CD4-positive, alpha-beta T cell (primary cell): ENCODE data around the gene CMPK2. TPM values are rescaled to one million over a fixed set of nuclear protein-coding genes. Genes with fewer than 3 reads are reported as not detected.

ENCODE experiments used
- ATAC-seq: fragments of 200-7000 bp; cut with Tn5 transposase; one replicate; pipeline ENCODE4 v1.10.0; 2022; ENCODE audit warnings: mild to moderate bottlenecking; ENCODE audit not compliant: poor library complexity
- CTCF ChIA-PET: fragments of 350-600 bp; sonication (Branson Sonifier 250); formaldehyde crosslinking; loops from one replicate; lab custom pipeline; 2021; ENCODE audit warnings: antibody characterized with exemption, inconsistent platforms; lab: Charles Lee
- POLR2A ChIA-PET: fragments of 350-600 bp; sonication (Branson Sonifier 250); formaldehyde crosslinking; loops from one replicate; lab custom pipeline; 2021; ENCODE audit warnings: antibody characterized with exemption, inconsistent platforms; lab: Charles Lee
- DNase-seq, 14 experiments: peaks; one replicate each; pipeline ENCODE4 v3.0.0-alpha.2; 2013 to 2020; ENCODE audit warnings: mixed read lengths in 2 of 14
- H3K27ac ChIP-seq, 2 donors: one replicate each; pipeline versions ENCODE4 v1.5.1 to v1.7.0; 2013; ENCODE audit warnings: low read length in 2 of 2, low read depth in 1 of 2, mild to moderate bottlenecking in 1 of 2
- H3K27me3 ChIP-seq, 2 experiments: 1 replicate in 1 of 2; 2 replicates in 1 of 2; pipeline versions ENCODE4 v1.6.1 to v1.7.0; 2013; ENCODE audit warnings: low read length in 2 of 2, control low read depth in 1 of 2, mild to moderate bottlenecking in 1 of 2, moderate library complexity in 1 of 2; ENCODE audit not compliant: insufficient read depth in 2 of 2, control insufficient read depth in 1 of 2
- H3K36me3 ChIP-seq: one replicate; pipeline ENCODE4 v1.6.1; 2013; ENCODE audit warnings: low read length, control low read depth; ENCODE audit not compliant: insufficient read depth
- H3K4me1 ChIP-seq: one replicate; pipeline ENCODE4 v1.6.1; 2013; ENCODE audit warnings: low read length, control low read depth; ENCODE audit not compliant: insufficient read depth
- H3K4me3 ChIP-seq: one replicate; pipeline ENCODE4 v1.5.1; 2013; ENCODE audit warnings: mild to moderate bottlenecking, low read length, moderate library complexity
- H3K9me3 ChIP-seq, 2 experiments: 1 replicate in 1 of 2; 2 replicates in 1 of 2; pipeline versions ENCODE4 v1.6.1 to v1.7.0; 2013; ENCODE audit warnings: low read length in 2 of 2, mild to moderate bottlenecking in 2 of 2, control low read depth in 1 of 2, moderate library complexity in 1 of 2; ENCODE audit not compliant: control insufficient read depth in 1 of 2, insufficient read depth in 1 of 2
- H3K27ac Mint-ChIP-seq: one replicate; pipeline ENCODE4 v1.8.0; 2020; ENCODE audit warnings: mixed read lengths
- H3K27me3 Mint-ChIP-seq: one replicate; pipeline ENCODE4 v1.8.0; 2021; ENCODE audit warnings: mixed read lengths
- H3K36me3 Mint-ChIP-seq: one replicate; pipeline ENCODE4 v1.8.0; 2021; ENCODE audit warnings: low read depth, mixed read lengths
- H3K4me1 Mint-ChIP-seq: one replicate; pipeline ENCODE4 v1.8.0; 2021; ENCODE audit warnings: low read depth, mixed read lengths
- H3K4me3 Mint-ChIP-seq: one replicate; pipeline ENCODE4 v1.8.0; 2020; ENCODE audit warnings: mild to moderate bottlenecking, mixed read lengths
- H3K9me3 Mint-ChIP-seq: one replicate; pipeline ENCODE4 v1.8.0; 2020; ENCODE audit warnings: mixed read lengths
- CTCF ChIP-seq: fragments of 200-600 bp; IDR thresholded peaks from one replicate; pipeline ENCODE4 v1.8.0; 2022; ENCODE audit warnings: antibody characterized with exemption, mild to moderate bottlenecking
- intact Hi-C, 2 experiments: fragments of 100-400 bp; cut with DNase I in 1 of 2; cut with micrococcal nuclease in 1 of 2; formaldehyde crosslinking; loops; one replicate each; pipeline versions ENCODE4 v1.15.1 to v1.9.0; 2023 to 2025; cut with DNase I, micrococcal nuclease
- total RNA-seq, 174 experiments: library from RNA in 2 of 174; stranded (reverse) in 2 of 174; gene quantifications; one replicate each; pipeline ENCODE4 v1.2.3 and lab custom pipeline; 2021 to 2026

CMPK2 gene
- total RNA-seq, 2 experiments from 2014 or later: 6.5 to 7.6 TPM

GRCh38 chr2:6852195-6852594 is 13.5 kb downstream of the CMPK2 start:
- no peak overlapping the region for H3K4me3 Mint-ChIP-seq
- Histone ChIP-seq H3K4me1 (no peaks in the 10 kb centered on the region), H3K36me3 (peaks cover 32% of the 10 kb centered on the region), H3K9me3 (peaks cover 12 to 21% of the 10 kb centered on the region in 2 experiments), H3K27me3 (no peaks in the 10 kb centered on the region), H3K4me3 (no peak overlapping the region), H3K27ac (no peak overlapping the region)
- H3K27ac Mint-ChIP-seq: no peak overlapping the region
- TF ChIP-seq CTCF: no peak
- no peaks in the 10 kb centered on the region for H3K27me3 Mint-ChIP-seq
- ChIA-PET POLR2A (no interaction called here), CTCF (no interaction called here)
- intact Hi-C loops: no loop called here
- peaks cover 95% of the 10 kb centered on the region for H3K36me3 Mint-ChIP-seq
- ATAC-seq: no peak
- H3K4me1 Mint-ChIP-seq: peaks cover 13% of the 10 kb centered on the region
- H3K9me3 Mint-ChIP-seq: peaks cover 9% of the 10 kb centered on the region
- DNase-seq: no peak

- H3K9me3 ChIP-seq: peaks cover 30 to 72% of the 10 kb centered on the region in 2 experiments
- ATAC-seq (no peak), DNase-seq (no peak)
- H3K27me3 Mint-ChIP-seq: no peaks in the 10 kb centered on the region
- peaks cover 2% of the 10 kb centered on the region for H3K4me1 Mint-ChIP-seq
- no peak overlapping the region for H3K4me3 ChIP-seq
- no peaks in the 10 kb centered on the region for H3K27me3 ChIP-seq
- H3K27ac ChIP-seq: no peak overlapping the region
- H3K36me3 ChIP-seq: peaks cover 34% of the 10 kb centered on the region
- POLR2A ChIA-PET: interaction anchor here (1.2 kb wide), 1 partner anchor 18 kb away, joined by 4 read pairs; the partner anchor contains the start of gene CMPK2
- CTCF ChIA-PET: interaction anchor here (1.1 kb wide), 1 partner anchor 75 kb away, joined by 3 read pairs; no protein-coding TSS in a partner anchor
- peaks cover 97% of the 10 kb centered on the region for H3K36me3 Mint-ChIP-seq
- peaks cover 22% of the 10 kb centered on the region for H3K9me3 Mint-ChIP-seq
- no peak overlapping the region for H3K27ac Mint-ChIP-seq
- H3K4me1 ChIP-seq: no peaks in the 10 kb centered on the region
- intact Hi-C loops: no loop called here
- TF ChIP-seq CTCF: no peak
- H3K4me3 Mint-ChIP-seq: no peak overlapping the region
Observed at GRCh38 chr2:6846967-6847681, 18.6 kb downstream of the CMPK2 start.

- Mint-ChIP-seq H3K27me3 (no peaks in the 10 kb centered on the region), H3K4me3 (no peak overlapping the region), H3K4me1 (no peaks in the 10 kb centered on the region), H3K27ac (no peak overlapping the region), H3K9me3 (peaks cover 22% of the 10 kb centered on the region), H3K36me3 (peaks cover 98% of the 10 kb centered on the region)
- Histone ChIP-seq H3K27ac (no peak overlapping the region), H3K9me3 (peaks cover 30 to 73% of the 10 kb centered on the region in 2 experiments), H3K36me3 (peaks cover 30% of the 10 kb centered on the region), H3K4me1 (no peaks in the 10 kb centered on the region), H3K27me3 (no peaks in the 10 kb centered on the region), H3K4me3 (no peak overlapping the region)
- ChIA-PET CTCF (no interaction called here), POLR2A (interaction anchor here (1.7 kb wide), 1 partner anchor 31 kb away, joined by 3 read pairs; the partner anchor contains the start of gene RSAD2)
- no peak for DNase-seq
- intact Hi-C loops: no loop called here
- no peak for TF ChIP-seq CTCF
- ATAC-seq: no peak
Observed at GRCh38 chr2:6846540-6846939, 19.2 kb downstream of the CMPK2 start.
